Endothelial cell of umbilical vein (primary cell): ENCODE data around the gene SLC25A17.
"Not testable (repeated sequence)": the region's sequence is repeated elsewhere in the genome, so short reads cannot be mapped to it uniquely, and the experiment has no call there.

ENCODE experiments used
- EZH2 ChIP-seq: IDR thresholded peaks from 2 replicates; pipeline ENCODE4 v1.6.1; 2012; ENCODE audit warnings: borderline replicate concordance, low read depth, mild to moderate bottlenecking, moderate library complexity, low read length, inconsistent platforms; ENCODE audit not compliant: severe bottlenecking
- FOS ChIP-seq: IDR thresholded peaks from 2 replicates; pipeline ENCODE4 v1.6.1; 2011; ENCODE audit warnings: mild to moderate bottlenecking, low read length, moderate library complexity, borderline replicate concordance; ENCODE audit not compliant: insufficient read depth
- GATA2 ChIP-seq: IDR thresholded peaks from 2 replicates; pipeline ENCODE4 v1.7.0; 2011; ENCODE audit warnings: low read depth, mild to moderate bottlenecking, moderate library complexity, mixed read lengths, low read length; ENCODE audit not compliant: insufficient read length, insufficient read depth
- POLR2A ChIP-seq: IDR thresholded peaks from 2 replicates; pipeline ENCODE4 v1.6.1; 2012; ENCODE audit warnings: low read depth, mild to moderate bottlenecking, control low read depth, low read length
- POLR2AphosphoS5 ChIP-seq: IDR thresholded peaks from 2 replicates; pipeline ENCODE4 v1.6.1; 2012; ENCODE audit warnings: low read depth, mild to moderate bottlenecking, control low read depth, low read length, moderate library complexity; ENCODE audit not compliant: insufficient read depth
- TF ChIP-seq, protein P1 (sequence below), 2 donors: IDR thresholded peaks; 1 replicate in 1 of 2; 2 replicates in 1 of 2; pipeline ENCODE4 v1.5.1; 2011; ENCODE audit warnings: low read length in 2 of 2, mild to moderate bottlenecking in 2 of 2, moderate library complexity in 2 of 2, control low read depth in 1 of 2, inconsistent platforms in 1 of 2, low read depth in 1 of 2; ENCODE audit not compliant: insufficient read depth in 1 of 2; ENCODE audit errors: extremely low read depth in 1 of 2
- TF ChIP-seq, protein P2 (sequence below): IDR thresholded peaks from 2 replicates; pipeline ENCODE4 v1.6.1; 2011; ENCODE audit not compliant: insufficient read depth, insufficient read length

DNA sequence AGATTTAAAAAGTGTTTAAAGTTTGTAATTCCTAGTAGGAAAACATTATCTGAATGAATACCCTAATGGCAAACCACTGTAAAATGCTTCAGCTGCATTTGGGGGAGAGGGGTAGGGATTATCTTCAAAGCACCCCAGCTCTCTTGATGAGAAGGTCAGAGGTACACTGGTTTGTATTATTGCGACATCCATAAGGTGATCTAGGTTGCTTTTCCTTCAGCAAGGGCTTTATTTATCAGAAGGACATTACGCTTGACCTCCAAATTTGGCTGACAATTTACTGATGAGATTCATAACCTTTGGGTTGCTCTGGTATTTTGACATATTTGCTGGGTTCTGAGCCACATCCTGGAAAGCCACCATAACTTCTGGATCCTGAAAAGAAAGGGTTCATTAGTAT, 7.1 kb upstream of the SLC25A17 start:
- not testable (repeated sequence) for TF ChIP-seq POLR2A, POLR2AphosphoS5, EZH2, FOS, GATA2
- TF ChIP-seq, protein P1, sequence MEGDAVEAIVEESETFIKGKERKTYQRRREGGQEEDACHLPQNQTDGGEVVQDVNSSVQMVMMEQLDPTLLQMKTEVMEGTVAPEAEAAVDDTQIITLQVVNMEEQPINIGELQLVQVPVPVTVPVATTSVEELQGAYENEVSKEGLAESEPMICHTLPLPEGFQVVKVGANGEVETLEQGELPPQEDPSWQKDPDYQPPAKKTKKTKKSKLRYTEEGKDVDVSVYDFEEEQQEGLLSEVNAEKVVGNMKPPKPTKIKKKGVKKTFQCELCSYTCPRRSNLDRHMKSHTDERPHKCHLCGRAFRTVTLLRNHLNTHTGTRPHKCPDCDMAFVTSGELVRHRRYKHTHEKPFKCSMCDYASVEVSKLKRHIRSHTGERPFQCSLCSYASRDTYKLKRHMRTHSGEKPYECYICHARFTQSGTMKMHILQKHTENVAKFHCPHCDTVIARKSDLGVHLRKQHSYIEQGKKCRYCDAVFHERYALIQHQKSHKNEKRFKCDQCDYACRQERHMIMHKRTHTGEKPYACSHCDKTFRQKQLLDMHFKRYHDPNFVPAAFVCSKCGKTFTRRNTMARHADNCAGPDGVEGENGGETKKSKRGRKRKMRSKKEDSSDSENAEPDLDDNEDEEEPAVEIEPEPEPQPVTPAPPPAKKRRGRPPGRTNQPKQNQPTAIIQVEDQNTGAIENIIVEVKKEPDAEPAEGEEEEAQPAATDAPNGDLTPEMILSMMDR (IDR thresholded peaks at IDR 0.05; ENCODE audit: extremely low read depth in 1 of 2, insufficient read depth in 1 of 2, low read depth in 1 of 2, low read length in 2 of 2) = not testable (repeated sequence)
- TF ChIP-seq, protein P2, sequence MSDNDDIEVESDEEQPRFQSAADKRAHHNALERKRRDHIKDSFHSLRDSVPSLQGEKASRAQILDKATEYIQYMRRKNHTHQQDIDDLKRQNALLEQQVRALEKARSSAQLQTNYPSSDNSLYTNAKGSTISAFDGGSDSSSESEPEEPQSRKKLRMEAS = not testable (repeated sequence)
